Immature natural killer cell (primary cell): ENCODE data around the gene SPATA22. TPM values are rescaled to one million over a fixed set of nuclear protein-coding genes. Genes with fewer than 3 reads are reported as not detected.
"Not testable (repeated sequence)": the region's sequence is repeated elsewhere in the genome, so short reads cannot be mapped to it uniquely, and the experiment has no call there.

Source experiments
- DNase-seq, 3 donors: peaks; one replicate each; pipeline ENCODE4 v3.0.0; 2022; ENCODE audit warnings: mixed read lengths in 1 of 3
- H3K27ac Mint-ChIP-seq, 6 donors: one replicate each; pipeline ENCODE4 v1.8.0; 2020; ENCODE audit warnings: mixed read lengths in 6 of 6, mild to moderate bottlenecking in 5 of 6, inconsistent platforms in 4 of 6, moderate library complexity in 3 of 6
- H3K27me3 Mint-ChIP-seq, 3 donors: one replicate each; pipeline ENCODE4 v1.8.0; 2020 to 2021; ENCODE audit warnings: low read depth in 3 of 3, mild to moderate bottlenecking in 3 of 3, mixed read lengths in 3 of 3, moderate library complexity in 3 of 3, inconsistent platforms in 1 of 3
- H3K36me3 Mint-ChIP-seq, 3 donors: one replicate each; pipeline ENCODE4 v1.8.0; 2020; ENCODE audit warnings: mixed read lengths in 3 of 3, inconsistent platforms in 2 of 3, mild to moderate bottlenecking in 2 of 3
- H3K4me1 Mint-ChIP-seq, 2 donors: one replicate each; pipeline ENCODE4 v1.8.0; 2020; ENCODE audit warnings: inconsistent platforms in 2 of 2, mild to moderate bottlenecking in 2 of 2, mixed read lengths in 2 of 2, moderate library complexity in 1 of 2
- H3K4me3 Mint-ChIP-seq, 5 donors: one replicate each; pipeline ENCODE4 v1.8.0; 2020; ENCODE audit warnings: mild to moderate bottlenecking in 5 of 5, mixed read lengths in 5 of 5, inconsistent platforms in 3 of 5, moderate library complexity in 3 of 5
- H3K9me3 Mint-ChIP-seq, 6 donors: one replicate each; pipeline ENCODE4 v1.8.0; 2020; ENCODE audit warnings: mild to moderate bottlenecking in 6 of 6, mixed read lengths in 6 of 6, inconsistent platforms in 4 of 6, moderate library complexity in 3 of 6
- polyA plus RNA-seq, 3 donors: library from polyadenylated mRNA; unstranded; fragments of 300-500 nt; fragmentation: Illumina TruSeq; gene quantifications; one replicate each; pipeline ENCODE4 v1.2.3, GENCODE V29; 2021

Gene SPATA22
- polyA plus RNA-seq, result not detected

DNA sequence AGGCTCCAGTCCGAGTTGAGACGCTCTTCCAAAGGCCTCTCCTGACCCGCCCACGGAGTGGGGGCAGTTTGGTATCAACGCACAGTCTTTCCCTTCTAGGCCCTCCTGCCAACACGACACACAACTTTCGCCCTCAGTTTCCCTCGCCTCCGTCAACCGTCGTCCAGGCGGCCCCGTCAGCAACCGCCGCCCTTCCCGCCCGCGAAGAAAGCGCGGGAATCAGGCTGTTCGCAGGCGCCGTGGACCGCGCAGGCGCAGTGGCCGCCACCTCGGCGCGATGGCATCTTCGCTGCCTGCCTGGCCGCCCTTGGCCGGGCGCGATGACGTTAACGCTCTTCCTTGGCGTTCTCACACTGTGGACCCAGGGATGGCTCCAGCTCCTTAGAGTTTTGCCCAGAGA lies at the start of gene SPATA22:
Gene SPATA22 (minus strand): TSS at position 221 of the 400 bp plus-strand sequence. CDS start 2,494 bp downstream, outside the sequence.
- Mint-ChIP-seq H3K4me1 (peaks cover 5 to 8% of the 10 kb centered on the region in 2 donors), H3K9me3 (no peaks in the 10 kb centered on the region), H3K36me3 (no peaks in the 10 kb centered on the region), H3K27ac (no peak within 1 kb of the TSS), H3K27me3 (peaks cover 0 to 3% (median 0%) of the 10 kb centered on the region in 3 donors), H3K4me3 (no peak within 1 kb of the TSS)
- no peak for DNase-seq

- H3K9me3 Mint-ChIP-seq, H3K4me3 Mint-ChIP-seq, DNase-seq, H3K27me3 Mint-ChIP-seq, H3K27ac Mint-ChIP-seq: not testable (repeated sequence)
- peaks cover 21 to 22% of the 10 kb centered on the region in 2 donors for H3K4me1 Mint-ChIP-seq
- peaks cover 10 to 25% (median 22%) of the 10 kb centered on the region in 3 donors for H3K36me3 Mint-ChIP-seq
Observed at GRCh38 chr17:3519472-3519871, 47.9 kb upstream of the SPATA22 start.

DNA sequence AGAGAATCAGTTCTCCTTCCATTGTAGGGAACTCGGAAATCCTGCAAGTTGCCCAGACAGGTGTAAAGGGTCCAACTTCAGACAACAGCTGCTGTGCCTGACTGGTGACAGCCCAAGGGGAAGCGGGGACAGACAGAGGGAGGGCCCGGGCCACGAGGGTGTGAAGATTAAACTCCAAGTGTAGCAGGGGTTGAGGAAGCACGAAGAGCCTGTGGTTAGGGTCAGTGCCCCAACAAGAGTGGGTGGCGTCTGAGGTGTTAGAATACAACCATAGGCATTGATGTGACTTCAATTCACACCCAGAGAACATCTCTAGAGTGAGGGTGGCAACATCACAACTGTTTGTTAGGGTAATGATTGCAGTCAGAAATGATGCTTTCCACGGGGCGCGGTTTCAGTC lies 43.3 kb upstream of the SPATA22 start:
- H3K9me3 Mint-ChIP-seq, result no peaks in the 10 kb centered on the region
- peaks cover 26 to 30% of the 10 kb centered on the region in 2 donors for H3K4me1 Mint-ChIP-seq
- H3K27me3 Mint-ChIP-seq, result peaks cover 6 to 8% (median 7%) of the 10 kb centered on the region in 3 donors
- DNase-seq, result peak; percentile 77 to 91 (median 85)
- H3K36me3 Mint-ChIP-seq, result peaks cover 4 to 22% (median 14%) of the 10 kb centered on the region in 3 donors
- H3K4me3 Mint-ChIP-seq, result peak overlapping the region; percentile 64 to 91 (median 73)
- H3K27ac Mint-ChIP-seq, result peak overlapping the region; percentile 84 to 98 (median 94)

- peak overlapping the region; percentile 34 to 98 (median 94) for H3K27ac Mint-ChIP-seq
- peaks cover 4 to 22% (median 14%) of the 10 kb centered on the region in 3 donors for H3K36me3 Mint-ChIP-seq
- H3K4me1 Mint-ChIP-seq, result peaks cover 26 to 30% of the 10 kb centered on the region in 2 donors
- peak overlapping the region in 4 of 5 donors; percentile 2 to 73 (median 50) for H3K4me3 Mint-ChIP-seq
- peaks cover 6 to 10% (median 7%) of the 10 kb centered on the region in 3 donors for H3K27me3 Mint-ChIP-seq
- DNase-seq, H3K9me3 Mint-ChIP-seq: not testable (repeated sequence)
Observed at GRCh38 chr17:3514167-3514566, 42.5 kb upstream of the SPATA22 start.

- Mint-ChIP-seq H3K27me3 (peaks cover 6 to 11% (median 7%) of the 10 kb centered on the region in 3 donors), H3K36me3 (peaks cover 4 to 22% (median 14%) of the 10 kb centered on the region in 3 donors), H3K27ac (peak overlapping the region in 5 of 6 donors; percentile 55 to 98 (median 92)), H3K9me3 (peaks cover 0 to 3% (median 0%) of the 10 kb centered on the region in 6 donors), H3K4me1 (peaks cover 26 to 30% of the 10 kb centered on the region in 2 donors), H3K4me3 (peak overlapping the region in 1 of 5 donors; percentile 44)
- no peak for DNase-seq
Observed at GRCh38 chr17:3513305-3514035, 41.9 kb upstream of the SPATA22 start.

- H3K27me3 Mint-ChIP-seq, result peaks cover 2 to 11% (median 7%) of the 10 kb centered on the region in 3 donors
- peaks cover 4 to 22% (median 9%) of the 10 kb centered on the region in 3 donors for H3K36me3 Mint-ChIP-seq
- H3K9me3 Mint-ChIP-seq, result peaks cover 0 to 3% (median 0%) of the 10 kb centered on the region in 6 donors
- H3K27ac Mint-ChIP-seq, result peak overlapping the region in 5 of 6 donors; percentile 57 to 98 (median 92)
- H3K4me1 Mint-ChIP-seq, result peaks cover 26 to 30% of the 10 kb centered on the region in 2 donors
- peak overlapping the region in 1 of 5 donors; percentile 13 for H3K4me3 Mint-ChIP-seq
- no peak for DNase-seq
Observed at GRCh38 chr17:3512505-3513171, 41.0 kb upstream of the SPATA22 start.

GRCh38 chr17:3511852-3512504 lies 40.4 kb upstream of the SPATA22 start:
- Mint-ChIP-seq H3K27me3 (peaks cover 2 to 11% (median 7%) of the 10 kb centered on the region in 3 donors), H3K36me3 (peaks cover 4 to 22% (median 9%) of the 10 kb centered on the region in 3 donors), H3K4me3 (no peak overlapping the region), H3K4me1 (peaks cover 26 to 30% of the 10 kb centered on the region in 2 donors), H3K9me3 (peaks cover 0 to 3% (median 0%) of the 10 kb centered on the region in 6 donors), H3K27ac (peak overlapping the region in 4 of 6 donors; percentile 84 to 98 (median 94))
- DNase-seq, result no peak

DNA sequence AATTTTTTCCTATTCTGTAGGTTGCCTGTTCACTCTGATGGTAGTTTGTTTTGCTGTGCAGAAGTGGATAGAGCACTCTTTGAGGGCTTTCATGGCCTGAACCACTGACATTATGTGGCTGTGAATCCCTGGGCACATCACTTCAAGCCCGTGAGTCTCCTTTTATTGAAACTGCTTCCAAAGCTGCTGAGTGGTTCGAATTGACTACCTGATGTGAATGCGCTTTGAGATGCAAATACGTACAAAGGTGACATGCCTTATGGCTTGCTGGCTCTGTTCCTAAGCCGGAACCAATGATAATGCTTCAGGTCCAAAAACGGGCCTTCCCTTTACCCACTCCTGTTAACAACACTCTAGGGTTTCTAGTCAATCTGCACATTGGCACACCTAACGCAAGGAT lies 38.5 kb upstream of the SPATA22 start:
- peaks cover 10 to 15% of the 10 kb centered on the region in 2 donors for H3K4me1 Mint-ChIP-seq
- DNase-seq, result no peak
- H3K4me3 Mint-ChIP-seq, result no peak overlapping the region
- H3K36me3 Mint-ChIP-seq, result peaks cover 4 to 22% (median 9%) of the 10 kb centered on the region in 3 donors
- H3K27ac Mint-ChIP-seq, result peak overlapping the region in 1 of 6 donors; percentile 86
- H3K27me3 Mint-ChIP-seq, result peaks cover 0 to 8% (median 6%) of the 10 kb centered on the region in 3 donors
- peaks cover 0 to 3% (median 0%) of the 10 kb centered on the region in 6 donors for H3K9me3 Mint-ChIP-seq

GRCh38 chr17:3507869-3508268 lies 36.2 kb upstream of the SPATA22 start:
- Mint-ChIP-seq H3K4me3 (no peak overlapping the region), H3K9me3 (peaks cover 0 to 4% (median 0%) of the 10 kb centered on the region in 6 donors), H3K27ac (no peak overlapping the region), H3K36me3 (peaks cover 3 to 18% (median 4%) of the 10 kb centered on the region in 3 donors), H3K27me3 (peaks cover 0 to 3% (median 1%) of the 10 kb centered on the region in 3 donors), H3K4me1 (no peaks in the 10 kb centered on the region)
- DNase-seq, result no peak

GRCh38 chr17:3507071-3507470 lies 35.5 kb upstream of the SPATA22 start:
- H3K4me1 Mint-ChIP-seq, result no peaks in the 10 kb centered on the region
- no peak overlapping the region for H3K4me3 Mint-ChIP-seq

GRCh38 chr17:3506054-3506453 lies 34.4 kb upstream of the SPATA22 start:
- peak overlapping the region in 1 of 6 donors; percentile 36 for H3K27ac Mint-ChIP-seq
- H3K27me3 Mint-ChIP-seq, result peaks cover 0 to 5% (median 1%) of the 10 kb centered on the region in 3 donors
- H3K4me1 Mint-ChIP-seq, result no peaks in the 10 kb centered on the region

More at GRCh38 chr17:3507071-3507470, 35.5 kb upstream of the SPATA22 start:
- peak overlapping the region in 1 of 6 donors; percentile 31 for H3K27ac Mint-ChIP-seq
- DNase-seq, result no peak
- H3K27me3 Mint-ChIP-seq, result peaks cover 0 to 3% (median 1%) of the 10 kb centered on the region in 3 donors
- H3K36me3 Mint-ChIP-seq, result peaks cover 0 to 12% (median 1%) of the 10 kb centered on the region in 3 donors
- H3K9me3 Mint-ChIP-seq, result peaks cover 0 to 4% (median 0%) of the 10 kb centered on the region in 6 donors

GRCh38 chr17:3505008-3505407 lies 33.4 kb upstream of the SPATA22 start:
- peaks cover 0 to 4% (median 0%) of the 10 kb centered on the region in 6 donors for H3K9me3 Mint-ChIP-seq

More at GRCh38 chr17:3506054-3506453, 34.4 kb upstream of the SPATA22 start:
- H3K9me3 Mint-ChIP-seq, result peaks cover 0 to 4% (median 0%) of the 10 kb centered on the region in 6 donors
- H3K36me3 Mint-ChIP-seq, result peaks cover 0 to 4% (median 0%) of the 10 kb centered on the region in 3 donors
- H3K4me3 Mint-ChIP-seq, result no peak overlapping the region
- no peak for DNase-seq

GRCh38 chr17:3503285-3503684 lies 31.7 kb upstream of the SPATA22 start:
- no peak for DNase-seq
- Mint-ChIP-seq H3K36me3 (no peaks in the 10 kb centered on the region), H3K27ac (no peak overlapping the region)

More at GRCh38 chr17:3505008-3505407, 33.4 kb upstream of the SPATA22 start:
- Mint-ChIP-seq H3K36me3 (no peaks in the 10 kb centered on the region), H3K4me3 (no peak overlapping the region), H3K27ac (peak overlapping the region in 1 of 6 donors; percentile 7), H3K27me3 (peaks cover 0 to 5% (median 1%) of the 10 kb centered on the region in 3 donors), H3K4me1 (no peaks in the 10 kb centered on the region)
- no peak for DNase-seq

More at GRCh38 chr17:3503285-3503684, 31.7 kb upstream of the SPATA22 start:
- Mint-ChIP-seq H3K4me1 (no peaks in the 10 kb centered on the region), H3K4me3 (no peak overlapping the region), H3K9me3 (peaks cover 0 to 2% (median 0%) of the 10 kb centered on the region in 6 donors), H3K27me3 (peaks cover 0 to 2% (median 1%) of the 10 kb centered on the region in 3 donors)
